NCI-H1048 (cell line): ENCODE data around the gene CD72.
"Not testable (repeated sequence)": the region's sequence is repeated elsewhere in the genome, so short reads cannot be mapped to it uniquely, and the experiment has no call there.

ENCODE experiments used
- DNase-seq: peaks from one replicate; lab custom pipeline; 2025; lab: John Stamatoyannopoulos, UW

CD72 gene

DNA sequence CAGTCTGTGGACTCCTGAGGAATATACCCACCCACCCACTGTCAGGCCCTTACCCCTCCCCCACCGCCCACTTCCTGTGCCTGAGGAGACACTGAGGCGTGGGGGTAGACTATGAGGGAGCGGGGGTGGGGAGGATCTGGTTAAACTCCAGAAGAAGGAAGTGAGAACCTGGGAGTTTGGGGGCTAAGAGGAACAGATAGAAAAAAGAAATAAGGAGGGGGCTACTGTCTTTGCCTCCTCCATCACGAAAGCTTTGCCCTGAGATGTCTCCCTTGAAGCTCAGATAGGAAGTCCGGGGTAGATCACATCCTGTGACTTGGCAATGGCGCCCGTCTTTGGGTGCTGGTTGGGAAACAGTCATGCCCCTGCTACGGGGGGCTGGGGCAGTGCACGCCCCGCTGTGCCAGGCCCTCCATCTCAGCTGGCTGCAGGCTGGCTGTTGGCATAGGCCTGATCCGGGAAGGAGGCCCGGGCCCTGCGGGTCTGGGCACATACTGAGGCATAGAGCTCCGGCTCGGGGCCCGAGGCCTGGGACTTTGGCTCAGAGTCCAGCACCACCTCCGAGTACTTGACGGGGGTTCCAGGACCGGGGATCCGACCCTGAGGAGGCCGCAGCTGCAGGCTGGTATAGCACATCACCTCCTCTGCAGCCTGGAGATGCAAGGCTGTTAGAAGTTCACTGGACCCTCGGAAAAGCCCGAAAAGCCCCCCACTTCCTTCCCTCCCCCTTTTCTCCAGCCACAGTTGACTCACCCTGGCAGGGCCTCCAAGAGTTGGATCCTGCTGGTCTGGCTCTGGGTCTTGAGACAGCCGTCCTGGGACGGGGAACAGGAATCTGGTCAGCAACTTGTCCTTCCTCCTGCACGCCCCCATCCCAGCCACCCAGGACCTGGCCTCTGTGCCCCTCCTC is 31.5 kb upstream of the CD72 start:
- no peak for DNase-seq

DNA sequence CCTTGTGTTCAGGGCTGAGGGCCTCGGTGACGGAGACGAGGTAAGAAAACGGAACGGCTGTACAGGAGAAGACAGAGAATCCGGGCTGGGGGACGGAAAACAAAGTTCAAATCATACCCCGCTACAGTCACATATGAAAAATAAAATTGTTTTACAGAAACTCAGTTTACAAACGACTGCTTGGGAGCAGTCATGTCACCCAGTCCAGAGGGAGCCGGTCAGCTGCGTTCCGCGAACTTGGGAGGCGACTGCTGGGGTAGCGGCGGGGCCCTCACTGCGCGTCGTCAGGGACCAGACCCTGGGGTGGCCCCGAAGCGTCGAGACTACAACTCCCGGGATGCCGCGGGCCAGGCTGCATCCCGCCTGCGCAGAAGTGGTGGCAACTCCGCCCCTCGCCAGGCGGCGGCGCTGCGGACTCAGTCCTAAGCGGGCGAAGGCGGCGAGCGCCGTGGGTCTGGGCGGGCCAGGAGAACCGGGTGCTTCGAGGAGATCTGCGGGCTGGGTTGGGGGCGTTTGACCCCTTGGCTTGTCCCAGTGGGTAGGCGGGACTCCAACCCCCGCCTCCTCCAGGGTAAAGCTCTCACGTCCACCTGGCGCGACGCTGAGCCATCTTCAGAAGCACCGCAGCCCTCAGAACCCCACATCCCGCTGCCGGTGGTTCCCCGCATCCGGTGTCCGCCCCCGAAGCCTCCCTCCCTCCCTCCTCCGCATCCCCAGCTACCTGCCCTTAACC is 28.5 kb upstream of the CD72 start:
- DNase-seq = peak; percentile 64

DNA sequence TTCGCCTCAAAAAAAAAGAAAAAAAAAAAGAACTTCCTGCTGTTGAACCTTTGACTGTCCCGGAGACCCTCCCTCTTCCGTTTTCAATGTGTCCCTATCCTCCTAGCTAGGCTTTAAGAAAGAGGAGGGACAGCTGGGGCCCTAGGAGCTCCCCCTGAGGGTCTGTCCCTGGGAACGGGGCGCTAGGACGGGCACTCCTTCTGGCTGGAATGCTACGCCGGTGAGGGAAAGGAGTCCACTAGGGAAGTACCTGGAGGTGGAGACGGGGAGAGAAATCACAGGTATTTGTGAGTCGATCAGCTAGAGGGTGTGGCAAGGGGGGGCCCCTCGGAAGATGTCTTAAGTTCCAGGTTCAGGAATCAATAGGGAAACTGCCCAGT is 27.9 kb upstream of the CD72 start:
- no peak for DNase-seq

DNA sequence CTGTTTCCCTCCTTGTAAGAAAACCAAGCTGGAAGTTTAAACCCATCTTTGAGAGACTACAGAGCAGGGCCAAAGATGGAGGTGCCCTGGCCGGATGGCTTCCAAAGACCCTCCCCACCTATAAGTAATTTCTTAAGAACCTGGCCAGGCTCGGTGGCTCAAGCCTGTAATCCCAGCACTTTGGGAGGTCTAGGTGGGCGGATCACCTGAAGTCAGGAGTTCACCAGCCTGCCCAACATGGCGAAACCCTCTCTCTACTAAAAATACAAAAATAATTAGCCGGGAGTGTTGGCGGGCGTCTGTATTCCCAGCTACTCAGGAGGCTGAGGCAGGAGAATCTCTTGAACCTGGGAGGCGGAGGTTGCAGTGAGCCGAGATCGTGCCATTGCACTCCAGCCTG is 27.5 kb upstream of the CD72 start:
- DNase-seq = not testable (repeated sequence)

DNA sequence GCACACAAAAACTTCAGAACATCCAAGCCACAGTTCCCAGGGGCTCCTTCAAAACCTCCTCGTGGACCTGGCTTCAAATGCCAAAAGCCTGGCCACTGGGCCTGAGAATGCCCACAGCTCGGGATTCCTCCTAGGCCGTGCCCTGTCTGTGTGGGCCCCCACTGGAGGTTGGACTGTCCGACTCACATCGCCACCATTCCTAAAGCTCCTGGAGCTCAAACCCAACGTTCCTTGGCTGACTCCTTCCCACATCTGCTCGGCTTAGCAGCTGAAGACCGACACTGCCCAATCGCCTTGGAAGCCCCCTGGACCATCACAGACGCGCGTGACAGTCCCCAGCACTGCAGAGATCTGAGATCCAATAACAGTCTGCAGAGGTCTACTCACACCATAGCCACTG is 24.8 kb upstream of the CD72 start:
- no peak for DNase-seq

DNA sequence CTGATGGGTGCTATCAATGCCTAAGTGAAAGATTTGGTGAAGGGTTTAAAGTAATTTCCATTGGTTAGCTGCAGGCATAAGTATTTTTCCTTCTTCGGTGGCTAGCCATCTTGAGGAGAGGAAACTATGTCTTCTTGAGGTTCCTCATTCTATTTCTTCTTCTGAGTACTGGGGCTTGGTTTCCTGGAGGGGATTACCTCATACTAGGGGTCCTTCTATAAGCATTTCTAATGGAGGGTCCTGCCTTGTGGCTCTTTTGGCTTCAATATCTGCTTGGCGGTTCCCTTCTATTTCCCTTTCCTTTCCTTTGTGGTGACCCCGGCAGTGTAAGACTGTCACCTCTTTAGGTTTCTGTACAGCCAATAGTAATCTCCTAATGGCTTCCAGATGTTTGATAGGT is 23.3 kb upstream of the CD72 start:
- DNase-seq = not testable (repeated sequence)

DNA sequence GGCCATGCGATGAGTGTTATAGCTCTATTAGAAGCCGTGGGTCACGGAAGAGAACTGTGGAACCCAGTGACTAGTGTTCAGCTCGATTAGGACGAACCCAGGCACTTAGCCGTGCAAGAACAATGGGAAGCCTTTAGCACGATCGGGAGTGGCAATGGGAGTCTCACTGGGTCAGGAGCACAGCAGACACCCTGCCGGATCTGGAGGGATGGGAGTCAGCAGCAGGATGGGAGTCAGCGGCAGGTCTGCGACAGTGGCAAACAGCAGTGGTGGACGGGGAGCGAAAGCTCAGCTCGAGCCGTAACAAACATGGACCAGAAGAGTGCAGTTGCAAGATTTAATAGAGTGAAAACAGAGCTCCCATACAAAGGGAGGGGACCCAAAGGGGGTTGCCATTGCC is 22.2 kb upstream of the CD72 start:
- DNase-seq = not testable (repeated sequence)

DNA sequence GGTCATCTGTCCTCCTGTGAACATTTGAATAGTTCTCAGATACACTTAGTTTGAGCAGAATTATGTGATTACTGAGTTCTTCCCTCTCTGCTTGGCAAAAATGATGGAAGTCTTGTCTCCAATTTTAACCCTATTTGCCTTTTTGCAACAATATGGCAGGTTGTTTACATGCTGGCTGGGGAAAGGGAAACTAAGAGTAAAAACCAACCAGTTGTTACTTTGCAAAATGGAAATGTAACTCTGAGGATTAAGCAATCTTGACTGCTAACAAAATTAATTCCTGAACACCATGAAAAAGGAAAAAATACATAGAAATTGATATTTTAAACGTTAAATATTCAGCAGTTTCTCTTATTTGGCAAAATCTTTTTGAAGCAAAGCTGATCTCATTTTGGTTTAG is 21.4 kb upstream of the CD72 start:
- no peak for DNase-seq

DNA sequence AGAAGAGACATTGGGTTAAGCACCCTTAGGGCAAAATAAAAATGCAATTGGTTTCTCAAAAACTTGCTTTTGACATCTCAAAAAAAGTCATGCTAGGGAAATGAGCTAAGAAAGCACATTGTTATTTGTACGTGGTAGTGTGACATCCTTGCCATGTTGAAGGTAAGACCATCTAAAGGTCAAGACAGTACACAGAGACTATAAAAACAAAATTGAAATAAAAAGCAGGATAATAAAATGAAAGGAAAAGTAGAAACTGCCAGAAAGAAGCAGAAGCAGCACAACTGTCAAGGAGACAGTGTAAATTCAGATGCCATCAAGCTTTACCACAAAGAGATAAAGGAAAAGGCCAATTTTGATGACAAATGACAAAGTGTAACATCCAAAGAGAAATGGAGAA is 21.0 kb upstream of the CD72 start:
- DNase-seq = not testable (repeated sequence)

DNA sequence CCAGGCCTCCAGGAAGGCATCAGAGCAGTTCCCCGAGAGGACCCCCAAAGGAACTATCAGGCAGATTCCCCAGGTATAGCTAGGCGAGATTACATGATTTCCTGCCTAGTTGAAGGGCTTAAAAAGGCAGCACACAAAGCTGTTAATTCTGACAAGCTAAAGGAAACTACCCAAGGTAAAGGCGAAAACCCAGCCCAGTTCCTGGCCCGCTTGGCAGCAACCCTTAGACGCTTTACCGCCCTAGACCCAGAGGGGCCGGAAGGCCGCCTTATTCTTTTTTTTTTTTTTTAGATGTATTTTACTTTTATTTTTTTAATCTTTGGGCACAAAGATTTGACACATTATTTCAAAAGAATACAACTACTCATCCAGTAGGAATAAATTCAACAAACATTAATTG is 20.5 kb upstream of the CD72 start:
- not testable (repeated sequence) for DNase-seq

DNA sequence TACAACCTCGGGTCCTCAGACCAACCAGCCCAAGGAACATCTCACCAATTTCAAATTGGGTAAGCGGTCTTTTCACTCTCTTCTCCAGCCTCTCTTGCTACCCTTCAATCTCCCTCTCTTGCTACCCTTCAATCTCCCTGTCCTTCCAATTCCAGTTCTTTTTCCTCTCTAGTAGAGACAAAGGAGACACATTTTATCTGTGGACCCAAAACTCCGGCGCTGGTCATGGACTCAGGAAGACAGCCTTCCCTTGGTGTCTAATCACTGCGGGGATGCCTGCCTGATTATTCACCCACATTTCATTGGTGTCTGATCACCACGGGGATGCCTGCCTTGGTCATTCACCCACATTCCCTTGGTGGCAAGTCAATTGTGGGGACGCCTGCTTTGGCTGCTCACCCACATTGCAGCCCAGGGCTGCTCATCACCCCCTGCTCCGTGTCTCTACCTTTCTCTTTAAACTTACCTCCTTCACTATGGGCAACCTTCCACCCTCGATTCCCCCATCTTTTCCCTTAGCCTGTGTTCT is 19.3 kb upstream of the CD72 start:
- not testable (repeated sequence) for DNase-seq

DNA sequence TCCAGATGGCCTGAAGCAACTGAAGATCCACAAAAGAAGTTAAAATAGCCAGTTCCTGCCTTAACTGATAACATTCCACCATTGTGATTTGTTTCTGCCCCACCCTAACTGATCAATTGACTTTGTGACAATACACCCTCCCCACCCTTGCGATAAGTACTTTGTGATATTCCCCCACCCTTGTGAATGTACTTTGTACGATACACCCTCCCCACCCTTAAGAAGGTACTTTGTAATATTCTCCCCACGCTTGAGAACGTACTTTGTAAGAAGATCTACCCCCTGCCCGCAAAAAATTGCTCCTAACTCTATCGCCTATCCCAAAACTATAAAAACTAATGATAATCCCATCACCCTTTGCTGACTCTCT is 18.6 kb upstream of the CD72 start:
- not testable (repeated sequence) for DNase-seq

DNA sequence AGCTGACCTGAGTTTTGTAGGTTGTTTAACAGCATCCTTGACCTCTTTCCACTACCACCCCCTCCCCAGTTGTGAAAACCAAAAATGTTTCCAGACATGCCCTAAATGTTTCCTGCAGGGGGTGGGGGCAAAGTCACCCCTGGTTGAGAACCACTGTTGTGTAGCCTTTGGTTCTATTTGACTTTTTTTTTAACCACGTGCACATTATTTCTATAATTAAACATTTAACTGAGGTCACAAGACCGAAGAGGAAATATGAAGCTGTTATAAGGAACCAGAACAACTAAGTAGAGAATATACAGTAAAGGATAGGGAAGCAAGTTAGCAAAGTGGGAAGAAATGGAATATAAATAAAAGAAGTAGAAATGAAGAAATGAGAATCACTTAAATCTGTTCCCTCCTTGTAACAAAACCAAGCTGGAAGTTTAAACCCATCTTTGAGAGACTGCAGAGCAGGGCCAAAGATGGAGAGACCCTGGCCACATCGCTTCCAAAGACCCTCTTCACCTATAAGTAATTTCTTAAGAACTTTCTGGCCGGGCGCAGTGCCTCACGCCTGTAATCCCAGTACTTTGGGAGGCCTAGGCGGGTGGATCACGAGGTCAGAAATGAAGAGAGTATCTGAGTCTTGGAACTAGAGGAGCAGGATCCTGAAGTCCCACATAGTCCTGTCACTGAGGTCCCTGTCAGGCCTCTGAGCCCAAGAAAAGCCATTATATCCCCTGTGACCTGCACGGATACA is 18.1 kb upstream of the CD72 start:
- DNase-seq = no peak

DNA sequence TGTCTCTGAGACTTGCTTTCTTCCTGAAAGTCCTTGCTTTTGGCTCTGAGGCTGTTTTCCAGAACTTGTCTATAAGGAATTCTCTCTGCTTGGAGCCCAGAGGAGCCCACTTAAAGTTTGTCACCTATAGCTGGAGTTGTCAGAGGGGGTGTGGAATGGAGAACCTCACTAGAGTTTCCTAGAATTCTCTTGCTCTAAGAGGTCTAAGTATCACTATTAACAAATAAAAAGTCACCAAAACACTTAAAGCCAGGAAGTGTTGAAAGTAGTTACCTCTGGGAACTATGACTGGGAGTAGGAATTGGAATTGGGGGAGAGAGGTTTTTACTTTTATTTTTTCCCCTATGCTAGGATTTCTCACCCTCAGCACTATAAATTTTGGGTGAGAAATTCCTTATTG is 17.5 kb upstream of the CD72 start:
- no peak for DNase-seq

DNA sequence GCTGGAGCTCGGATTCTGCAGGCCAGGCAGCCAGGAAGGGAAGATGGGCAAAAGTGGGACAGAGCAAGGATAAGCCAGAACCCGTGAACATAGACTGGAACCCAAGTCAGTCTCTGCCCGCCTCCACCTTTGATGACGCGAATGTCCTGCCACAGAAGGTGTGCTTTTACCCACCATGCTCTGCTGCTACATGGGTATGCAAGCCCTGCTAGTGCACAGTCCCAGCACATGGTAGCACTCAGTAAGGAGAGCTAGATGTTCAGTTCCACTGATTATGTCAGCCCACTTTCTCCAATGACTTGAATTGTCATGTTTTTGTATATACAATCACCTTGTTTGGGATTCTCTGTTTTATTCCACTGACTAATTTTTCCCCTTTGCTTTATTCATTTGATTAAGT is 11.4 kb upstream of the CD72 start:
- DNase-seq = no peak

DNA sequence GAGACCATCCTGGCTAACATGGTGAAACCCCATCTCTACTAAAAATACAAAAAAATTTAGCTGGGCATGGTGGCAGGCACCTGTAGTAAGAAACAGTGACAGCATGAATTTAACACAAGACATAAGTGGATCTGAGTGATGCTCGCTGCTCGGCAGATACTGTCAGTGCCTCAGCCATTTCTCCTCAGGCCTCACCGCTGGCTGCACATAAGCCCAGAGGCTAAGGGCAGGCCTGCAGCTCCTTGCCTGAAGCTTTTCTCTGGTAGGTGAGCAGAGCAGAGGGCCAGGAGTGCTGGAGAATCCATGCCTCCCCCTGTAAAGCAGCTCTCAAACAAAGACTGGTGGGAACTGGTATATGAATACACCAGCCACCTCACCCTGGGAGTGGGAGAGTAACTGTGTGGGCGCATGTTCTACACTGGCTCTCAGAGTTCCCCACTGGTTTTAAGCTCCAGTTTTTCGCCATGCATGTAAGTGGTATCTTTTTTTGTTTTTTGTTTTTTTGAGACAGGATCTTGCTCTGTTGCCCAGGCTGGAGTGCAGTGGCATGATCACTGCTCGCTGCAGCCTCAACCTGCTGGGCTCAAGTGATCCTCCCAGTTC is 10.3 kb upstream of the CD72 start:
- DNase-seq = no peak

DNA sequence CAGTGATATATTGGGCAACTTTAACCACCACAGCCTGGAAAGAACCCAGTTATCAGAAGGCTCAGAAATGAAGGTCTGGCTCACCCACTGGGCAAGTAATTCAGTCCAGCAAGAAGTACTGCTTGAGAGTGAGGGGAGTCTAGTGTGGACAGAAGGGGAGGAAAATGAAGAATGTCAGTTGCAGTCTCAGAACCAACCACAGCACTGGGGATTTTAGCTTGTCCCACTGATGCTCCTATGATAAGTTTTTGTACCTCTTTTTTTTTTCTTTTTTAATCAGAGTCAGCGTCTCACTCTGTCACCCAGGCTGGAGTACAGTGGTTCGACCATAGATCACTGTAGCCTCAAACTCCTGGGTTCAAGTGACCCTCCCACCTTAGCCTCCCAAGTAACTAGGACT is 9.4 kb upstream of the CD72 start:
- DNase-seq = no peak

DNA sequence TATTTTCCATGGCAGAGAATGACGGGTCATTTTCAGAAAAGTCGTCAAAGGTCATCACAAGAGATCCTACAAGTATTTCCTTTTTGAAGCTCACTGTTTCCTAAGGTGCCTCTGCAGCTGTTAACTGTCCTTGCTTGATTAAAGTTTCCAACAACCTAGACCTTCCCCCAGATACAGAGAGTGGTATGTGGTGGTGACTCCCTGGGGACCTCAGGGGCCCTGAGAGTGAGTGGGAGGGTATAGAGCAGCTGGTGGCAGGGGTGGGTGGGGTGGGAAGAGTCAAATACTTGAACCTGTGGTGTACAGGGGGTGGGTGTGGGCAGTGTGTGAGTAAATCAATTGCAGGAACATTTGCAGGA is 1.6 kb upstream of the CD72 start:
- no peak for DNase-seq

DNA sequence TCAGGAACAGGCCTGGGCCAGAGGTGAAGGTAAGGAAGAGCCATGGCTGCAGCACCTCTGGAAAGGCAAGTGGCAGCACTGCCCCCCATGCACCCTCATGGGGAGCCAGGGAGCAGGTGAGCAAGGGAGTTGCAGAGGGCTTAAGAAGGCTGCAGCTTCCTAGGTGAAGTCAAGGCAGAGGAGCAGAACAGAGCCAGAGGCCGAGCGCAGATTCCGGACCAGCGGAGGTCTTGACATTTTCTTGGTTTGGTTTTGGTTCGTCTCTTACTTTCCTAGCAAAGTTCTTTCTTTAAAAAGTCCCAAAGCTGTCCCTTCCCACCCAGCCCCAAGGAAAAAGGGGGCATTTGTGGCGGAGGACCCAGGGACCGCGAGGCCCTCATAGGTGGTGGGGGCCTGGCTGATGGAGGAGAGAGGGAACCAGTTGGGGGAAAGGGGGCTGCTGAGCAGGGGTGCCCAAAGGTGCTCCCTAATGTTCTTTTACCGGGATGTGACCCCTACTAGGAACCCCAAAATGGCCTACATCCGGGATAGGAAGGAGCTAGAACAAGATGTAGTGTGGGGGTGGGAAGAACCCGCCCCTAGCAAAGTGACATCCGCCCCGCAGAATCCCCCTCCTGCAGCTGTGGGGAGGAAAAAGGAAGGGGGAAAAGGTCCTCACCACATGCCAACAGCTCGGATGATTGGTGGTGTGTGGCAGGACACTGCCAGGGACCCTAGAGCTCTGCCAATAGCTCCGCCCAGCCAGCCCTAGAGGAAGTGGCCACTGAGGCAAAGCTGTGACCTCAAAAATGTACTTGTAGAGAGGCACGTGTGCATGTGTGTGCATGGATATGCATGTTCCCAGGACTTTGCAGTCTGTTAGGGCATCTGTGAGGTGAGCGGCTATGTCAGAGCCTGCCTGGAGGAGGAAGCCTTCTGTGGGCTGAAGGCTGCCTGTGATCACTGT is 914 bp upstream of the CD72 start:
- DNase-seq = no peak

DNA sequence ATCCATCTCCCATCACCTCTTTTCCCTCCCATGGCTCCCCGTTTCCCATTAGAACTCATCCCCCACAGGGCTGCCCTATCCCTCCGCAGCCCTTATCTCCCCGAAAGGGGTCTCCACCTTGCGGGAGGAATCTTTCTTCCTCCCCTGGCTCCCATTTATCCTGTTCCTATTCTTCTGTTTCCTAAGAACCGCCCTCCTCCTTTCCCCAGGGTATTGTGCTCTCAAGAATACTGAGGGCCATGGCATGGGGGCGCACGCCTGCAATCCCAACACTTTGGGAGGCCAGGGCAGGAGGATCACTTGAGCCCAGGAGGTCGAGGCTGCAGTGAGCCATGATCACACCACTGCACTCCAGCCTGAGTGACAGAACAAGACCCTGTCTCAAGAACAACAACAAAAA is 665 bp downstream of the CD72 start:
- DNase-seq = no peak
